K562 (cell line): ENCODE data around the gene STIM1. TPM values are rescaled to one million over a fixed set of nuclear protein-coding genes. Genes with fewer than 3 reads are reported as not detected.
A peak's percentile ranks its signal among the peaks of the same experiment; 100 is the strongest.

Experiments used
- ATAC-seq: fragments of 200-7000 bp; cut with Tn5 transposase; 3 replicates; pipeline ENCODE4 v1.9.1; 2020; ENCODE audit warnings: moderate library complexity
- BruUV-seq: library from RNA; stranded (reverse); fragments of 400-500 nt; replicated peaks from 2 replicates; lab custom pipeline; 2021; lab: Mats Ljungman, UMichigan
- CTCF ChIA-PET: fragments of 300-600 bp; formaldehyde crosslinking; extraction: SDS; loops from one replicate; lab custom pipeline; 2021; ENCODE audit warnings: low intra/inter-chr PET ratio; lab: Yijun Ruan, JAX
- POLR2A ChIA-PET: fragments of 300-600, 350-650 bp; sonication (Branson Sonifier 250); formaldehyde crosslinking; extraction: SDS; loops from one replicate; lab custom pipeline; 2021; ENCODE audit warnings: antibody characterized with exemption, inconsistent platforms; lab: Yijun Ruan, JAX
- DNase-seq, 4 experiments: peaks; one replicate each; pipeline versions ENCODE4 v3.0.0 to v3.0.0-alpha.2; 2011 to 2018; ENCODE audit warnings: low spot score in 3 of 4, mixed read lengths in 3 of 4; ENCODE audit errors: extremely low read depth in 1 of 4
- FAIRE-seq: peaks from 2 replicates; lab custom pipeline; 2011; peaks lifted over from hg19 to GRCh38; lab: Jason Lieb, UNC
- H2AFZ ChIP-seq: 2 replicates; pipeline ENCODE4 v1.6.0; 2011; ENCODE audit warnings: low read depth, low read length, control low read depth, inconsistent platforms
- H3K27ac ChIP-seq: fragments of 200-600 bp; 3 replicates; pipeline ENCODE4 v1.8.0; 2011; ENCODE audit warnings: low read depth, mild to moderate bottlenecking, control low read depth, inconsistent platforms, low read length, moderate library complexity, mixed read lengths; ENCODE audit errors: extremely low read depth
- H3K27me3 ChIP-seq, 2 experiments: fragments of 300-600 bp in 1 of 2; 2 replicates in 1 of 2; 3 replicates in 1 of 2; pipeline versions ENCODE4 v1.6.0 to v1.8.0; 2011; ENCODE audit warnings: inconsistent platforms in 2 of 2, low read length in 2 of 2, mild to moderate bottlenecking in 1 of 2, mixed read lengths in 1 of 2, moderate library complexity in 1 of 2; ENCODE audit not compliant: control insufficient read depth in 2 of 2, insufficient read depth in 2 of 2
- H3K36me3 ChIP-seq: fragments of 300-600 bp; 3 replicates; pipeline ENCODE4 v1.8.0; 2011; ENCODE audit warnings: mild to moderate bottlenecking, low read length, inconsistent platforms; ENCODE audit not compliant: control insufficient read depth, insufficient read depth
- H3K4me1 ChIP-seq, 2 experiments: fragments of 200-600 bp in 1 of 2; replicated peaks in 1 of 2; 2 replicates in 1 of 2; 3 replicates in 1 of 2; pipeline versions ENCODE4 v1.5.1 to v1.8.0; 2011; ENCODE audit warnings: inconsistent platforms in 2 of 2, low read length in 2 of 2, mild to moderate bottlenecking in 1 of 2, mixed read lengths in 1 of 2, moderate library complexity in 1 of 2; ENCODE audit not compliant: control insufficient read depth in 2 of 2, insufficient read depth in 2 of 2
- H3K4me2 ChIP-seq: 2 replicates; pipeline ENCODE4 v1.6.1; 2011; ENCODE audit warnings: low read length, control low read depth, inconsistent platforms, mixed read lengths; ENCODE audit not compliant: insufficient read depth
- H3K4me3 ChIP-seq: fragments of 200-600 bp; sonication (generic), shearing (Covaris generic); 2 replicates; pipeline ENCODE4 v1.5.1; 2016; ENCODE audit warnings: control low read depth, inconsistent platforms
- H3K79me2 ChIP-seq: fragments of 200-600 bp; 3 replicates; pipeline ENCODE4 v1.8.0; 2011; ENCODE audit warnings: low read length, inconsistent platforms; ENCODE audit not compliant: control insufficient read depth, insufficient read depth
- H3K9ac ChIP-seq, 2 experiments: 2 replicates each; pipeline versions ENCODE4 v1.6.0 to v1.6.1; 2011; ENCODE audit warnings: low read depth in 2 of 2, low read length in 2 of 2, control low read depth in 1 of 2, inconsistent platforms in 1 of 2, mild to moderate bottlenecking in 1 of 2, mixed read lengths in 1 of 2; ENCODE audit not compliant: insufficient read depth in 1 of 2
- H3K9me1 ChIP-seq: one replicate; pipeline ENCODE4 v1.6.0; 2011; ENCODE audit warnings: inconsistent platforms, mild to moderate bottlenecking, low read length, moderate library complexity; ENCODE audit not compliant: control insufficient read depth, insufficient read depth
- H3K9me3 ChIP-seq: replicated peaks from 2 replicates; pipeline ENCODE4 v1.5.1; 2011; ENCODE audit warnings: low read depth, low read length, inconsistent platforms; ENCODE audit not compliant: control insufficient read depth, insufficient read depth
- H4K20me1 ChIP-seq: replicated peaks from 2 replicates; pipeline ENCODE4 v1.6.1; 2011; ENCODE audit warnings: low read length, inconsistent platforms, mixed read lengths; ENCODE audit not compliant: control insufficient read depth, insufficient read depth
- ARID1B ChIP-seq: fragments of 450-650 bp; IDR thresholded peaks from 2 replicates; pipeline ENCODE4 v1.6.1; 2016; ENCODE audit warnings: antibody characterized with exemption, mild to moderate bottlenecking, inconsistent platforms
- C11orf30 ChIP-seq: fragments of 450-650 bp; IDR thresholded peaks from 2 replicates; pipeline ENCODE4 v1.6.1; 2016; ENCODE audit warnings: low read depth, mild to moderate bottlenecking
- CBFA2T3 ChIP-seq: fragments of 450-650 bp; IDR thresholded peaks from 2 replicates; pipeline ENCODE4 v1.6.1; 2017
- DPF2 ChIP-seq: fragments of 450-650 bp; IDR thresholded peaks from 2 replicates; pipeline ENCODE4 v1.6.1; 2016
- KDM5B ChIP-seq: fragments of 200-600 bp; sonication (generic); IDR thresholded peaks from 2 replicates; pipeline ENCODE4 v1.6.1; 2012; ENCODE audit warnings: low read depth, mild to moderate bottlenecking, moderate library complexity, low read length, control low read depth, inconsistent platforms; ENCODE audit not compliant: insufficient replicate concordance
- MAFF ChIP-seq: IDR thresholded peaks from 2 replicates; pipeline ENCODE4 v1.6.1; 2012; ENCODE audit warnings: low read length, improper control_type of control experiment
- MEIS2 ChIP-seq: fragments of 450-650 bp; IDR thresholded peaks from 2 replicates; pipeline ENCODE4 v1.6.1; 2014; ENCODE audit warnings: mild to moderate bottlenecking; ENCODE audit not compliant: partially characterized antibody
- MYNN ChIP-seq, 2 experiments: sonication (generic); formaldehyde crosslinking in 1 of 2; IDR thresholded peaks; 2 replicates each; pipeline versions ENCODE4 v1.5.0 to v1.6.1; 2016 to 2020; ENCODE audit warnings: antibody characterized with exemption in 1 of 2, missing genetic modification reagents in 1 of 2
- NCOR1 ChIP-seq: fragments of 450-650 bp; IDR thresholded peaks from 2 replicates; pipeline ENCODE4 v1.6.1; 2016; ENCODE audit warnings: mild to moderate bottlenecking, moderate library complexity
- NFE2 ChIP-seq: IDR thresholded peaks from 2 replicates; pipeline ENCODE4 v1.6.1; 2014; ENCODE audit warnings: antibody characterized with exemption, low read depth
- SMARCA4 ChIP-seq: fragments of 450-650 bp; IDR thresholded peaks from 2 replicates; pipeline ENCODE4 v1.6.1; 2016
- SOX6 ChIP-seq: fragments of 450-650 bp; IDR thresholded peaks from 2 replicates; pipeline ENCODE4 v1.6.1; 2014; ENCODE audit warnings: mild to moderate bottlenecking
- TCF3 ChIP-seq: sonication (generic); formaldehyde crosslinking; IDR thresholded peaks from 2 replicates; pipeline ENCODE4 v1.4.0; 2020; ENCODE audit warnings: mild to moderate bottlenecking, missing genetic modification reagents
- ZNF146 ChIP-seq: IDR thresholded peaks from one replicate; pipeline ENCODE4 v1.6.1; 2018; ENCODE audit warnings: missing compliant biosample characterization; ENCODE audit not compliant: unreplicated experiment
- ZNF316 ChIP-seq: fragments of 450-650 bp; IDR thresholded peaks from 2 replicates; pipeline ENCODE4 v1.6.1; 2016
- WGBS: fragments of 100-300 bp; shearing (Covaris generic); methylation state at CpG from one replicate; pipeline ENCODE4 v1.1.6; 2016; ENCODE audit warnings: low coverage, mixed read lengths; ENCODE audit not compliant: insufficient coverage; ENCODE audit errors: missing lambda C conversion rate; 5-methylcytosine and 5-hydroxymethylcytosine counted together
- in situ Hi-C: fragments of 300-500 bp; cut with MboI; formaldehyde crosslinking; loops from 4 replicates; pipeline ENCODE4 v1.15.0; 2018; ENCODE audit warnings: inconsistent platforms, mixed read lengths
- intact Hi-C: fragments of 100-400 bp; cut with micrococcal nuclease; formaldehyde crosslinking; loops from 2 replicates; pipeline ENCODE4 v1.14.2; 2022
- polyA plus RNA-seq, 8 experiments: library from polyadenylated mRNA; depleted of rRNA in 4 of 8; stranded (reverse) in 5 of 8; unstranded in 3 of 8; fragments of >200 nt; fragmentation: Nextera tagmentation in 2 of 8; fragmentation: Illumina TruSeq in 1 of 8; extraction: Ambion mirVana in 2 of 8; extraction: Trizol in 1 of 8; gene quantifications; 2 replicates each; pipeline versions ENCODE4 v1.2.1 to v1.2.3, GENCODE V29; 2011 to 2014; ENCODE audit warnings: inconsistent platforms in 1 of 8, missing spikeins in 1 of 8
- total RNA-seq, 7 experiments: library from RNA; depleted of rRNA in 6 of 7; stranded (reverse); fragments of >200 nt in 6 of 7; fragmentation: Illumina TruSeq in 2 of 7; extraction: Trizol in 2 of 7; gene quantifications; 2 replicates each; pipeline versions ENCODE4 v1.2.1 to v1.2.3, GENCODE V29; 2011 to 2021; ENCODE audit warnings: low replicate concordance in 1 of 7
- TF ChIP-seq, protein P1 (sequence below): fragments of 450-650 bp; IDR thresholded peaks from one replicate; pipeline ENCODE4 v1.6.1; 2018; ENCODE audit warnings: mild to moderate bottlenecking, moderate library complexity; ENCODE audit not compliant: partially characterized antibody
- TF ChIP-seq, protein P2 (sequence below): fragments of 450-650 bp; IDR thresholded peaks from 2 replicates; pipeline ENCODE4 v1.6.1; 2016
- TF ChIP-seq, protein P3 (sequence below): fragments of 450-650 bp; IDR thresholded peaks from 2 replicates; pipeline ENCODE4 v1.6.1; 2017; ENCODE audit warnings: antibody characterized with exemption, mild to moderate bottlenecking

STIM1 gene
- total and polyA plus RNA-seq, 9 of the 15 experiments (the other 6 are each of a cell fraction or from before 2014, with no cell fraction given) = 7.7 to 50.5 (median 22.5) TPM

DNA sequence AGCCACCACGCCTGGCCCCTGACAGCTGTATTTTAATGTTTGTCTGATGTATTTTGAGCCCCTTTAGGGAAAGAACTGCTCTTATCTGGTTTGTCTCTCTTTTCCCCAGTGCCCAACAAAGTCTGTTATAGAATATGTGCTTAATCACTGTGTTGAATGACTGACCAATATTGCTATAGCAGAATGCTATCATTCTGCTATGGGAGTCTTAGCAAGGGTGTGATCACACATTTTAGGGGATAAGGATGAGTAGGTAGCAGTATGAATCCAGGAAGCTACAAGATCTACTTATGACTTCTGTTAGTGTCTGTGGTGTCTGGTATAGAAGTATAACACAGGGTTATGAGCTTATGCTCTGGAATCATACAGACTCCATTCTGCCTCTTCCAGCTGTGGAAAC is 121.6 kb downstream of the STIM1 start:
- Histone ChIP-seq H3K36me3 (no peaks in the 10 kb centered on the region), H3K79me2 (peaks cover 14% of the 10 kb centered on the region; the same call in 2 of the 3 replicates), H3K4me1 (peaks cover 5 to 23% of the 10 kb centered on the region in 2 experiments; a peak in 4 of 5 replicates), H3K27ac (peak overlapping the region; percentile 27; the same call in 1 of the 3 replicates), H3K4me3 (no peak overlapping the region), H3K9me3 (no peaks in the 10 kb centered on the region), H3K27me3 (no peaks in the 10 kb centered on the region), H3K9me1 (no peaks in the 10 kb centered on the region), H3K4me2 (peak overlapping the region; percentile 35; the same call in 1 of the 2 replicates), H3K9ac (no peak overlapping the region; a peak in 1 of 4 replicates), H4K20me1 (0 out of 2 replicates have a peak, but pooled peaks cover 4% of the 10 kb centered on the region), H2AFZ (no peak overlapping the region)
- FAIRE-seq (no peak), ATAC-seq (peak; percentile 63), DNase-seq (peak; percentile 27 to 46 (median 44))
- intact Hi-C loops (no loop called here), in situ Hi-C loops (no loop called here)
- POLR2A ChIA-PET = interaction anchor here (1.3 to 1.6 kb wide), 3 partner anchors 10 to 122 kb away, joined by 5 to 6 read pairs (median 5); partner anchors contain the start of gene STIM1
- no TSS peak for BruUV-seq
- CTCF ChIA-PET = no interaction called here
- WGBS = 0% methylated on average over 1 of the region's 1 CpG
- TF ChIP-seq NCOR1 = peak; percentile 32; the same call in 1 of the 2 replicates
- TF ChIP-seq ZNF146 (CRISPR knock-in tag) = no peak
- TF ChIP-seq SMARCA4 = peak; percentile 32; the same call in 1 of the 2 replicates
- TF ChIP-seq MAFF = peak; percentile 19; the same call in 1 of the 2 replicates
- TF ChIP-seq ZNF316 = peak; percentile 48
- TF ChIP-seq, protein P1, sequence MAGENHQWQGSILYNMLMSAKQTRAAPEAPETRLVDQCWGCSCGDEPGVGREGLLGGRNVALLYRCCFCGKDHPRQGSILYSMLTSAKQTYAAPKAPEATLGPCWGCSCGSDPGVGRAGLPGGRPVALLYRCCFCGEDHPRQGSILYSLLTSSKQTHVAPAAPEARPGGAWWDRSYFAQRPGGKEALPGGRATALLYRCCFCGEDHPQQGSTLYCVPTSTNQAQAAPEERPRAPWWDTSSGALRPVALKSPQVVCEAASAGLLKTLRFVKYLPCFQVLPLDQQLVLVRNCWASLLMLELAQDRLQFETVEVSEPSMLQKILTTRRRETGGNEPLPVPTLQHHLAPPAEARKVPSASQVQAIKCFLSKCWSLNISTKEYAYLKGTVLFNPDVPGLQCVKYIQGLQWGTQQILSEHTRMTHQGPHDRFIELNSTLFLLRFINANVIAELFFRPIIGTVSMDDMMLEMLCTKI = no peak
- TF ChIP-seq C11orf30 = peak; percentile 73
- TF ChIP-seq NFE2 = peak; percentile 72
- TF ChIP-seq, protein P2, sequence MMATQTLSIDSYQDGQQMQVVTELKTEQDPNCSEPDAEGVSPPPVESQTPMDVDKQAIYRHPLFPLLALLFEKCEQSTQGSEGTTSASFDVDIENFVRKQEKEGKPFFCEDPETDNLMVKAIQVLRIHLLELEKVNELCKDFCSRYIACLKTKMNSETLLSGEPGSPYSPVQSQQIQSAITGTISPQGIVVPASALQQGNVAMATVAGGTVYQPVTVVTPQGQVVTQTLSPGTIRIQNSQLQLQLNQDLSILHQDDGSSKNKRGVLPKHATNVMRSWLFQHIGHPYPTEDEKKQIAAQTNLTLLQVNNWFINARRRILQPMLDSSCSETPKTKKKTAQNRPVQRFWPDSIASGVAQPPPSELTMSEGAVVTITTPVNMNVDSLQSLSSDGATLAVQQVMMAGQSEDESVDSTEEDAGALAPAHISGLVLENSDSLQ = peak; percentile 39; the same call in 1 of the 2 replicates
- TF ChIP-seq KDM5B = no peak
- no peak for TF ChIP-seq MYNN (IDR thresholded peaks at IDR 0.05)
- TF ChIP-seq MYNN (CRISPR knock-in tag; IDR thresholded peaks at IDR 0.05) = no peak
- peak; percentile 44 for TF ChIP-seq CBFA2T3
- peak; percentile 15; the same call in 1 of the 2 replicates for TF ChIP-seq SOX6
- TF ChIP-seq MEIS2 = peak; percentile 61
- 0 out of 2 replicates have a peak, but pooled peaks have one; percentile 38 for TF ChIP-seq ARID1B
- 0 out of 2 replicates have a peak, but pooled peaks have one; percentile 50 for TF ChIP-seq DPF2
- TF ChIP-seq, protein P3, sequence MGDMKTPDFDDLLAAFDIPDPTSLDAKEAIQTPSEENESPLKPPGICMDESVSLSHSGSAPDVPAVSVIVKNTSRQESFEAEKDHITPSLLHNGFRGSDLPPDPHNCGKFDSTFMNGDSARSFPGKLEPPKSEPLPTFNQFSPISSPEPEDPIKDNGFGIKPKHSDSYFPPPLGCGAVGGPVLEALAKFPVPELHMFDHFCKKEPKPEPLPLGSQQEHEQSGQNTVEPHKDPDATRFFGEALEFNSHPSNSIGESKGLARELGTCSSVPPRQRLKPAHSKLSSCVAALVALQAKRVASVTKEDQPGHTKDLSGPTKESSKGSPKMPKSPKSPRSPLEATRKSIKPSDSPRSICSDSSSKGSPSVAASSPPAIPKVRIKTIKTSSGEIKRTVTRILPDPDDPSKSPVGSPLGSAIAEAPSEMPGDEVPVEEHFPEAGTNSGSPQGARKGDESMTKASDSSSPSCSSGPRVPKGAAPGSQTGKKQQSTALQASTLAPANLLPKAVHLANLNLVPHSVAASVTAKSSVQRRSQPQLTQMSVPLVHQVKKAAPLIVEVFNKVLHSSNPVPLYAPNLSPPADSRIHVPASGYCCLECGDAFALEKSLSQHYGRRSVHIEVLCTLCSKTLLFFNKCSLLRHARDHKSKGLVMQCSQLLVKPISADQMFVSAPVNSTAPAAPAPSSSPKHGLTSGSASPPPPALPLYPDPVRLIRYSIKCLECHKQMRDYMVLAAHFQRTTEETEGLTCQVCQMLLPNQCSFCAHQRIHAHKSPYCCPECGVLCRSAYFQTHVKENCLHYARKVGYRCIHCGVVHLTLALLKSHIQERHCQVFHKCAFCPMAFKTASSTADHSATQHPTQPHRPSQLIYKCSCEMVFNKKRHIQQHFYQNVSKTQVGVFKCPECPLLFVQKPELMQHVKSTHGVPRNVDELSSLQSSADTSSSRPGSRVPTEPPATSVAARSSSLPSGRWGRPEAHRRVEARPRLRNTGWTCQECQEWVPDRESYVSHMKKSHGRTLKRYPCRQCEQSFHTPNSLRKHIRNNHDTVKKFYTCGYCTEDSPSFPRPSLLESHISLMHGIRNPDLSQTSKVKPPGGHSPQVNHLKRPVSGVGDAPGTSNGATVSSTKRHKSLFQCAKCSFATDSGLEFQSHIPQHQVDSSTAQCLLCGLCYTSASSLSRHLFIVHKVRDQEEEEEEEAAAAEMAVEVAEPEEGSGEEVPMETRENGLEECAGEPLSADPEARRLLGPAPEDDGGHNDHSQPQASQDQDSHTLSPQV = peak; percentile 30; the same call in 1 of the 2 replicates
- 0 out of 2 replicates have a peak, but pooled peaks have one; percentile 48 for TF ChIP-seq TCF3 (CRISPR knock-in tag)
